ENCODE data around the gene ITGA2B. TPM values are rescaled to one million over a fixed set of nuclear protein-coding genes. Genes with fewer than 3 reads are reported as not detected.

ITGA2B gene
- total RNA-seq, 2 donors from 2014 or later, result 1.0 to 2.6 TPM

DNA sequence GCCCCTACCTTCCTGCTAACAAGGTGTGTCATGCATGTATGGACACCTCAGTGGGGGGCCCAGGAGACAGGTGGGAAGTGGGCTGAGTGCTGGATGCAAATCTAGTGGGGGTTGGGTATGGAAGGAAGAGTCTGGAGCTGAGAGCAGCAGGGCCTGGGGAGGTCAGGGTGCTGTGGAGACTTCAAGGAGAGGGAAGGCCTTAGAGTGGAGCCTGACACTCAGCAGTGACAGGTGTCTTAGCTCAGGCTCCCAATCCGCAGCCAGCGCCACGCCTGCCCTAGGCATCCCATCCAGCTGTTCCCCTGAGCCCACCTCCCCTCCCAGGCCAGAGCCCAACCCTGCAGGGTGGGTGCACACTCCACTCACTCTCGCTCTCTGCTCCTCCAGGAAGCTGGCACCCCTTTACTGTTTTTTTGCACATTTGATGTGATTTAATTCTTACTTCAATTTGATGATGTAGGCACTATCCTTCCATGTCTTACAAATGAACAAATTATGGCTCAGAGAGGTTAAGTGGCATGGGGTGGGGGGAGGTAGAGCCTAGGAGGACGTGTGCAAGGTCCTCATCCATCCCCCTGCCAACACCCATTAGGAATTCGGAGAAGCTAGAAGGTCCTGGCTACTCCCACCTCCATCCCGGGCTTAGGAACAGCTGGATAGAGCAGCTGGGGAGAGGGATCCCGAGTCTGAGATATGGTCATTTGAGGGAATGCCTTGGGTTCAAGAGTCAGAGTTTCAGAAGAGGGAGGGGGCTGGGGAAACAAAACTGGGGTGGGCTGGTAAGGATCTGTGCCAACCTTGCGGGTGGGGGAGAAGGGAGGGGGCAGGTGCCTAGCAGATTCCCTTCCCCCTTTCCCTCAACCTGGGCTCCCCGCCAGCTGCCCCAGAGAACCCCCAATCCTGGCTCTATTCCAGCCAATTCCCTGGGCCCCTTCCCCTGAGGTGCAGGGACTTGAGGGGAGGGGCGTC lies 27.9 kb downstream of the ITGA2B start:
- H3K9me3 ChIP-seq, result no peaks in the 10 kb centered on the region
- no peaks in the 10 kb centered on the region for H3K27me3 ChIP-seq
- H3K27ac ChIP-seq, result no peak overlapping the region
- H3K4me3 ChIP-seq, result no peak overlapping the region
- no peak for DNase-seq (ENCODE audit: low spot score)
- peaks cover 0 to 31% of the 10 kb centered on the region in 2 donors for H3K4me1 ChIP-seq
- TF ChIP-seq, protein P1, sequence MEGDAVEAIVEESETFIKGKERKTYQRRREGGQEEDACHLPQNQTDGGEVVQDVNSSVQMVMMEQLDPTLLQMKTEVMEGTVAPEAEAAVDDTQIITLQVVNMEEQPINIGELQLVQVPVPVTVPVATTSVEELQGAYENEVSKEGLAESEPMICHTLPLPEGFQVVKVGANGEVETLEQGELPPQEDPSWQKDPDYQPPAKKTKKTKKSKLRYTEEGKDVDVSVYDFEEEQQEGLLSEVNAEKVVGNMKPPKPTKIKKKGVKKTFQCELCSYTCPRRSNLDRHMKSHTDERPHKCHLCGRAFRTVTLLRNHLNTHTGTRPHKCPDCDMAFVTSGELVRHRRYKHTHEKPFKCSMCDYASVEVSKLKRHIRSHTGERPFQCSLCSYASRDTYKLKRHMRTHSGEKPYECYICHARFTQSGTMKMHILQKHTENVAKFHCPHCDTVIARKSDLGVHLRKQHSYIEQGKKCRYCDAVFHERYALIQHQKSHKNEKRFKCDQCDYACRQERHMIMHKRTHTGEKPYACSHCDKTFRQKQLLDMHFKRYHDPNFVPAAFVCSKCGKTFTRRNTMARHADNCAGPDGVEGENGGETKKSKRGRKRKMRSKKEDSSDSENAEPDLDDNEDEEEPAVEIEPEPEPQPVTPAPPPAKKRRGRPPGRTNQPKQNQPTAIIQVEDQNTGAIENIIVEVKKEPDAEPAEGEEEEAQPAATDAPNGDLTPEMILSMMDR (IDR thresholded peaks at IDR 0.05), result no peak
- no peaks in the 10 kb centered on the region for H3K36me3 ChIP-seq

DNA sequence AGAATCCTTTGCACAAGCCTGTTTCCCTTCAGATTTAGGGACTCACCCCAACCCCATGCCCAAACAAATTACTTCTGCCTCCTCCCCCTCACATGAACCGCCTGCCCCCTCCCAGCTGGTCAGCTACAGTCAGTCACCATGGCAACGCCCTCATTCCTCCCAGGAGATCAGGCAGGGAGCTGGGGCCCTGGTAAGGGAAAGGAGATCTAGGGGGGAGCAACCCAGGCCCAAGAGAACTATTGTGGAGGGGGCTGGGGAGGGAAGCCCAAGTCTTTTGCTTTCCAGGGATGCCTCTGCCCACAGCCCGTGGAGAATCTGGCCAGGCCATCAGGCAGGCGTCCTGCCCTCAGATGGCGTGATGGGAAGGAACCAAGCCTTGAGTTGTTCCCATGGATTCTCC lies 28.6 kb downstream of the ITGA2B start:
- H3K4me1 ChIP-seq, result peaks cover 0 to 31% of the 10 kb centered on the region in 2 donors
- DNase-seq (ENCODE audit: low spot score), result no peak
- no peaks in the 10 kb centered on the region for H3K9me3 ChIP-seq
- no peak overlapping the region for H3K27ac ChIP-seq
- H3K27me3 ChIP-seq, result no peaks in the 10 kb centered on the region
- TF ChIP-seq, protein P1 (IDR thresholded peaks at IDR 0.05), result no peak
- no peak overlapping the region for H3K4me3 ChIP-seq
- H3K36me3 ChIP-seq, result no peaks in the 10 kb centered on the region

DNA sequence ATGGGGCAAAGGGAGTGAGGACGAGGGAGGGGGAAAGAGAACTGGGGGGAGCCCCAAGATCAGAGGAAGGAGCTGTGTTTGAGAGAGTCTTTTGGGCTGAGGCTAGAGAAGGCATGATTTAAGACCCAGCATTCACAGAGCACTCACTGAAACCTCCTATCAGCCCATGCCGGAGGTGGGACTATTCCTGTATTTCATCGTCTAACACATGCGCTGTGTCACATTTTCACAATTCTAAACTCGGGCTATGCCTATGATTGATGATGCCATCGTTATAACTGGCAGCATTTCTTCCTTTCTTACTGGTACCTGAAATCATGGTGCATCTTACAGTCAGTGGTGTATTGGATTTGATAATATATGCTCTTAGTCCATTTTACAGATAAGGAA lies 29.3 kb downstream of the ITGA2B start:
- Histone ChIP-seq H3K4me3 (no peak overlapping the region), H3K9me3 (no peaks in the 10 kb centered on the region), H3K4me1 (peaks cover 0 to 31% of the 10 kb centered on the region in 2 donors), H3K27ac (no peak overlapping the region), H3K27me3 (no peaks in the 10 kb centered on the region), H3K36me3 (no peaks in the 10 kb centered on the region)
- DNase-seq (ENCODE audit: low spot score), result no peak
- TF ChIP-seq, protein P1 (IDR thresholded peaks at IDR 0.05), result no peak

DNA sequence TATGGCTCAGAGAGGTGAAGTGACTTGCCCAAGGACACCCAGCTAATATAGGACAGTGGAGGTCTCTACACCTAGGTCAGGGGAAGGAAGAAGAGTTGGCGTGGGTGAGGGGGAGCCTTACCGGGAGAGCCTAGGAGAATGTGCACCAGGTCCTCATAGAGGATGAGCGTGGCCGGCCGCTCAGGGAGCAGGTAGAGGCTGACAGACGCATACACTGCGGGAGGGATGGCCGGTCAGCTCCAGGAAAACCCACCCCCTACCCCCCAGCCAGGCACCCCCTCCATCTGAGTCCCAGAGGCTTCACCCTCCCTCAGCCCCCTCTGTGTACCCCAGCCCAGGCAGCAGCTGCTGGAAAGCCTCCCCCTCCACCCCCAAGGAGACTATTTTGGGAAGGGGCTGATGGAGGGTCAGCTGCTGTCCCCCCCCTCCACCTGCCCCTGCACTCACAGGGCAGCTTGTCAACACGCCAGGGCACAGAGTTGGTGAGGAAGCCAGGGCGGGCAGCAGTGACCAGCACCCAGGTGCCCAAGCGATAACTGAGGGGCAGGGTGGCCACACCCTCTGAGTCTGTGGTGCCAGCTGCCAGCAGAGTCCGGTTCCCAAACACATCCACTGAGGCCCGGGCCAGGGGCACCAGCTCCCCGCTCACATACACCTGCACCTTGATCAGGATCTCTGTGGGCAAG lies 29.8 kb downstream of the ITGA2B start:
- Histone ChIP-seq H3K36me3 (no peaks in the 10 kb centered on the region), H3K9me3 (no peaks in the 10 kb centered on the region), H3K27me3 (no peaks in the 10 kb centered on the region), H3K27ac (no peak overlapping the region), H3K4me3 (no peak overlapping the region), H3K4me1 (peaks cover 0 to 31% of the 10 kb centered on the region in 2 donors)
- TF ChIP-seq, protein P1 (IDR thresholded peaks at IDR 0.05), result no peak
- DNase-seq (ENCODE audit: low spot score), result no peak

DNA sequence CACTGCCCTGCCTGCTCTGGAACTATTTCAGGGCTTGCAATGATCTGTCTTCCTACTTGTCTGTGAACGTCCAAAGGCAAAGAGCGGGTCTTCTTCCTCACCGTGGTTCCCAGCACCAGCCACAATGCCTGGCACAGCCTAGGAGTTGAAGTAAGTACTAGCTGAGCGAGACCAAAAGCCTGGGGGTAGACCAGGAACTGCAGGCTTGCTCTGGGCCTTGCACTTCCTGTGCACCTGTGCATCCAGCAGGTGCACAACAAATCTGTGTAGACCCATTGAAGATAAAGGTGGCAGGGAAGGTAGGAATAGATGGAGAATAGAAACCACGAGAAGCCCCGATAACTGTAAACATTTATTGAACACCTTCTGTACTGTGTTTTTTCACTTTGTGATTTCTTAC lies 30.4 kb downstream of the ITGA2B start:
- no peaks in the 10 kb centered on the region for H3K36me3 ChIP-seq
- DNase-seq (ENCODE audit: low spot score), result no peak
- H3K4me1 ChIP-seq, result peaks cover 0 to 29% of the 10 kb centered on the region in 2 donors
- H3K27me3 ChIP-seq, result no peaks in the 10 kb centered on the region
- no peaks in the 10 kb centered on the region for H3K9me3 ChIP-seq
- TF ChIP-seq, protein P1 (IDR thresholded peaks at IDR 0.05), result no peak
- H3K27ac ChIP-seq, result no peak overlapping the region
- no peak overlapping the region for H3K4me3 ChIP-seq

Data from right atrium auricular region (tissue), 2 donors.